Right lobe of liver (tissue), 6 donors: ENCODE results near the gene C1orf116. TPM values are rescaled to one million over a fixed set of nuclear protein-coding genes. Genes with fewer than 3 reads are reported as not detected.

ENCODE experiments used
- ATAC-seq, 4 donors: fragments of 200-7000 bp; cut with Tn5 transposase; one replicate each; pipeline ENCODE4 v1.9.1; 2020; ENCODE audit warnings: mild to moderate bottlenecking in 4 of 4, moderate library complexity in 4 of 4
- DNase-seq, 3 donors: peaks; one replicate each; pipeline ENCODE4 v3.0.0-alpha.2; 2020
- H3K27ac ChIP-seq, 3 donors: fragments of 200-600 bp; one replicate each; pipeline ENCODE4 v1.8.0; 2022
- H3K27me3 ChIP-seq, 2 donors: fragments of 200-600 bp; one replicate each; pipeline ENCODE4 v1.8.0; 2022
- H3K36me3 ChIP-seq, 4 donors: fragments of 200-600 bp; sonication (generic) in 1 of 4; one replicate each; pipeline versions ENCODE4 v1.5.1 to v1.8.0; 2017 to 2022; ENCODE audit warnings: control low read depth in 1 of 4
- H3K4me1 ChIP-seq, 4 donors: fragments of 200-600 bp; sonication (generic) in 1 of 4; one replicate each; pipeline versions ENCODE4 v1.5.1 to v1.8.0; 2017 to 2022; ENCODE audit warnings: control low read depth in 1 of 4
- H3K4me3 ChIP-seq, 3 donors: fragments of 200-600 bp; one replicate each; pipeline ENCODE4 v1.8.0; 2022
- H3K9me3 ChIP-seq, 4 donors: fragments of 200-600 bp; sonication (generic) in 1 of 4; one replicate each; pipeline versions ENCODE4 v1.5.1 to v1.8.0; 2017 to 2022; ENCODE audit warnings: control low read depth in 1 of 4
- CTCF ChIP-seq, 4 donors: fragments of 200-600 bp in 3 of 4; fragments of 450-650 bp in 1 of 4; IDR thresholded peaks; one replicate each; pipeline versions ENCODE4 v1.5.1 to v1.8.0; 2016 to 2022; ENCODE audit warnings: antibody characterized with exemption in 4 of 4, mild to moderate bottlenecking in 2 of 4
- POLR2A ChIP-seq: fragments of 450-650 bp; IDR thresholded peaks from one replicate; pipeline ENCODE4 v1.6.1; 2017; ENCODE audit warnings: antibody characterized with exemption, mild to moderate bottlenecking
- WGBS: methylation state at CpG from one replicate; pipeline ENCODE4 v1.1.6; 2018; ENCODE audit warnings: low coverage, low lambda C conversion rate; ENCODE audit not compliant: insufficient coverage; ENCODE audit errors: missing lambda C conversion rate; 5-methylcytosine and 5-hydroxymethylcytosine counted together
- intact Hi-C, 2 donors: fragments of 100-400 bp; cut with DNase I; formaldehyde crosslinking; loops; one replicate each; pipeline versions ENCODE4 v1.11.2 to v1.14.1; 2022
- total RNA-seq, 6 experiments: library from RNA; depleted of rRNA in 2 of 6; stranded (reverse); fragments of >200 nt in 2 of 6; fragmentation: NEBNext Ultra II Directional in 3 of 6; extraction: Animal tissue kit (Norgen Biotek cat#: 25700) in 3 of 6; gene quantifications; one replicate each; pipeline versions ENCODE4 v1.1.0 to v1.2.4, GENCODE V29; 2016 to 2023
- donor health status: DM: no; HTN: yes; CAD: no.
- donor health status: DM: no; HTN: no; CAD: no.
- donor health status: DM: no; HTN: no; CAD: no.
- donor health status: DM: no; HTN: yes; CAD: no.
- donor health status: DM: no; HTN: yes; CAD: no.

Gene C1orf116
- total RNA-seq, 6 experiments from 2014 or later: 0.27 to 0.68 (median 0.37) TPM

DNA sequence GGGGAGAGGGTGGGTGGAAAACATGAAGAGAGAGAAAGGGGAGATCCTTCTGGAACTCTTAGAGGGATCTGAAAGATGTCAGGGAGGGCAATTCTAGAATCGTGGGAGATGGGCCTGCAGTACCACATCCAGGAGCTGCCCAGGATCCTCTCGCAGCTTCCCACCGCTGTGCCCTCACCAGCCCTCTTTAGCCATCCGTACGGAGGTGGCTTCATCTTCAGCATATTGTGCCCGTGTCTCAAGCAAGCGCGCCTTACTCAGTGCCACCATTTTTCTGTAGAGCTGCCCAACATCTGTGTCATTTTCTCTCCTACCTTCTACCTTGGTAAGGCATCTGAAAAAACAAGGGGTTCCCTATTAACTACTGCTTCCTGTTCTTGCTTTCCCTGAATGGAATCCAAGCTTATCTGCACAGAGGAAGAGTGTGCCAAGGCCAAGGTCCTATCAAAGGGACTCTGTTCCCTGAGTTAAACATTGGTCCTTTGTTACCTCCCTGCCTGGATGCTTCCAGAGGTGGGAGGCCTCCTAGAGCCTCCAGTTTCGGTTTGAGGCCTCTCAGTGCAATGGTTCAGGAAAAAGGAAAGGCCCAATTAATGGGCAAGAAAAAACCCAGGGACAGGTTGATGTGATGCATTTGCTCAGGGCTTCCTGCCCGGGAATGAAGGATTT, 23.2 kb downstream of the C1orf116 start:
- H3K27me3 ChIP-seq: no peaks in the 10 kb centered on the region
- no peaks in the 10 kb centered on the region for H3K36me3 ChIP-seq
- intact Hi-C loops: no loop called here
- H3K27ac ChIP-seq: no peak overlapping the region
- ATAC-seq: peak in 1 of 4 donors; percentile 19
- 94% methylated on average over 8 of the region's 10 CpGs for WGBS
- H3K4me1 ChIP-seq: peaks cover 0 to 18% (median 6%) of the 10 kb centered on the region in 4 donors
- DNase-seq: no peak
- no peaks in the 10 kb centered on the region for H3K9me3 ChIP-seq
- H3K4me3 ChIP-seq: no peak overlapping the region
- TF ChIP-seq POLR2A (no peak), CTCF (IDR thresholded peaks at IDR 0.05) (no peak)

DNA sequence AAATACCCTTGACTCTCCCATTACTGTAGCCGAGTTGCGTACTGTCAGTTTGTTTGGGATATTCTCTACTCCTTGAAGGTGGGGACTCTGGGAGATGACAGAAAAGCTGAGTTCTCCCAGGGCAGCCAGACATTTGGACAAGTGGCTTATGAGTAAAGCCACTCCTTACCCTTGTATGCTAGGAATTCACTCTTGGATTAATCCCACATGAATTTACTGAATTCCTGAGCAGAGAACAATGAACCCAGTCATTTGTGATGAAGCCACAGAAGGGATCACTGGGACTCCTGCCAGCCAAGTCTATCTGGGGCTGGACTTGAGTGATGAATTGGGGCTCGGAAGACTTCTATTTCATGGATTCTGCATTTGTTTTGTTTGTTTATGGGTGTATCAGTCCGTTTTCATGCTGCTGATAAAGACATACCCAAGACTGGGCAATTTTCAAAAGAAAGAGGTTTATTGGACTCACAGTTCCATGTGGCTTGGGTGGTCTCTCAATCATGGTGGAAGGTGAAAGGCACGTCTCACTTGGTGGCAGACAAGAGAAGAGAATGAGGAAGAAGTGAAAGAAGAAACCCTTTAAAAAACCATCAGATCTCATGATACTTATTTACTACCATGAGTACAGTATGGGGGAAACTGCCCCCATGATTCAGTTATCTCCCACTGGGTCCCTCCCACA, 25.1 kb downstream of the C1orf116 start:
- WGBS: 82% methylated on average over 3 of the region's 5 CpGs
- no peak for TF ChIP-seq CTCF (IDR thresholded peaks at IDR 0.05)
- no peak for ATAC-seq
- Histone ChIP-seq H3K4me1 (peaks cover 0 to 18% (median 6%) of the 10 kb centered on the region in 4 donors), H3K9me3 (no peaks in the 10 kb centered on the region), H3K36me3 (no peaks in the 10 kb centered on the region), H3K27me3 (no peaks in the 10 kb centered on the region), H3K4me3 (no peak overlapping the region), H3K27ac (no peak overlapping the region)
- DNase-seq: no peak
- intact Hi-C loops: no loop called here

DNA sequence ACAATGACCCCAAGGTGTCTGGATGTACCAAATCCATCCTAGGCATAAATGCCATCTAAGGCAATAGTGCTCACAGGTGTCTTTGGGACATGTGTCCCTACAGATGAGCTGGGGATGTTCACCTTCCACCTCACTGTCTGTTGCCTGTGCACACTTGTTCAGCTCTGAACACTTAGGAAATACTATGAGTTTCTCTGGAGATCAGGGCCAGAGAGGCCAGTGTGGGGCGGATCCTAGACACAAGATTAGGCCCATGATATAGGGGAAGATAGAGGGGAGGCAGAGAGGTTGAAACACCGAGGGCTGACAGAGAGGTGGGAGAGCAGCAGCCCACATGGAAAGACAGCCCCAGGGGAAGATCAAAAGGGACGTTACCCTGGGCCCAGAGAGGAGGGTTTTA, 25.6 kb downstream of the C1orf116 start:
- ATAC-seq: no peak
- WGBS: 59% methylated on average over 2 of the region's 3 CpGs
- Histone ChIP-seq H3K4me3 (no peak overlapping the region), H3K27me3 (no peaks in the 10 kb centered on the region), H3K27ac (no peak overlapping the region), H3K36me3 (no peaks in the 10 kb centered on the region), H3K4me1 (peaks cover 0 to 18% (median 6%) of the 10 kb centered on the region in 4 donors), H3K9me3 (no peaks in the 10 kb centered on the region)
- intact Hi-C loops: no loop called here
- no peak for TF ChIP-seq CTCF (IDR thresholded peaks at IDR 0.05)
- no peak for TF ChIP-seq POLR2A
- DNase-seq: no peak

- no peak for DNase-seq
- WGBS: 89% methylated on average over 3 of the region's 3 CpGs
- Histone ChIP-seq H3K9me3 (no peaks in the 10 kb centered on the region), H3K36me3 (no peaks in the 10 kb centered on the region), H3K4me1 (peaks cover 0 to 18% (median 6%) of the 10 kb centered on the region in 4 donors), H3K27ac (peak overlapping the region in 2 of 3 donors; percentile 5 to 70), H3K4me3 (no peak overlapping the region), H3K27me3 (no peaks in the 10 kb centered on the region)
- intact Hi-C loops: no loop called here
- no peak for TF ChIP-seq POLR2A
- no peak for ATAC-seq
These were observed 26.5 kb downstream of the C1orf116 start for GRCh38 chr1:207006083-207006482.
